HepG2 (cell line): Measurements from ENCODE around the gene RNU2-63P. TPM values are rescaled to one million over a fixed set of nuclear protein-coding genes. Genes with fewer than 3 reads are reported as not detected.

ENCODE experiments used
- FOXC1 ChIP-seq: sonication (generic); formaldehyde crosslinking; IDR thresholded peaks from 2 replicates; pipeline ENCODE4 v1.8.0; 2022; ENCODE audit warnings: mild to moderate bottlenecking, missing genetic modification reagents, borderline replicate concordance
- GATA4 ChIP-seq: sonication (generic); IDR thresholded peaks from 2 replicates; pipeline ENCODE4 v1.6.1; 2016; ENCODE audit warnings: antibody characterized with exemption, low read depth, borderline replicate concordance
- GMEB2 ChIP-seq: IDR thresholded peaks from 2 replicates; pipeline ENCODE4 v1.6.1; 2016; ENCODE audit warnings: missing biosample characterization, missing genetic modification reagents, low read depth
- HMG20A ChIP-seq: IDR thresholded peaks from 2 replicates; pipeline ENCODE4 v1.6.1; 2016; ENCODE audit warnings: borderline replicate concordance
- HNRNPH1 ChIP-seq: fragments of 200-400 bp; formaldehyde crosslinking; optimal IDR thresholded peaks from 2 replicates; pipeline ENCODE3; 2017; ENCODE audit warnings: mild to moderate bottlenecking, low read depth, low read length
- JARID2 ChIP-seq: sonication (generic); formaldehyde crosslinking; IDR thresholded peaks from 2 replicates; pipeline ENCODE4 v1.8.1; 2023; ENCODE audit warnings: missing genetic modification reagents, inconsistent platforms; ENCODE audit not compliant: insufficient replicate concordance
- KMT2B ChIP-seq: IDR thresholded peaks from 2 replicates; pipeline ENCODE4 v1.6.1; 2016; ENCODE audit warnings: missing genetic modification reagents, missing compliant biosample characterization
- MIER3 ChIP-seq: IDR thresholded peaks from 2 replicates; pipeline ENCODE4 v1.6.1; 2016; ENCODE audit warnings: missing compliant biosample characterization, borderline replicate concordance
- NR2F2 ChIP-seq: IDR thresholded peaks from 2 replicates; pipeline ENCODE4 v1.6.1; 2012; ENCODE audit warnings: low read depth, inconsistent platforms, borderline replicate concordance
- PPARG ChIP-seq: conservative IDR thresholded peaks from 2 replicates; pipeline ENCODE4 v1.6.1; 2016; ENCODE audit warnings: missing biosample characterization, missing genetic modification reagents
- RBFOX2 ChIP-seq: fragments of 200-400 bp; formaldehyde crosslinking; IDR thresholded peaks from 2 replicates; pipeline ENCODE4 v1.6.1; 2017; ENCODE audit warnings: low read depth, mild to moderate bottlenecking, low read length
- TOE1 ChIP-seq: sonication (generic); formaldehyde crosslinking; IDR thresholded peaks from 2 replicates; pipeline ENCODE4 v1.4.0; 2020; ENCODE audit warnings: mild to moderate bottlenecking, missing genetic modification reagents
- YY1 ChIP-seq: IDR thresholded peaks from 2 replicates; pipeline ENCODE4 v1.6.1; 2011; ENCODE audit warnings: low read length, low read depth, moderate library complexity, mild to moderate bottlenecking; ENCODE audit not compliant: insufficient read depth, insufficient replicate concordance
- ZBTB2 ChIP-seq: sonication (generic); formaldehyde crosslinking; IDR thresholded peaks from 2 replicates; pipeline ENCODE4 v1.8.0; 2022; ENCODE audit warnings: low read depth, missing genetic modification reagents
- ZNF205 ChIP-seq: IDR thresholded peaks from 2 replicates; pipeline ENCODE4 v1.6.1; 2018; ENCODE audit warnings: missing biosample characterization, missing genetic modification reagents
- ZNF430 ChIP-seq: sonication (generic); formaldehyde crosslinking; IDR thresholded peaks from 2 replicates; pipeline ENCODE4 v1.9.0; 2021; ENCODE audit warnings: mild to moderate bottlenecking, missing genetic modification reagents
- ZNF710 ChIP-seq: sonication (generic); formaldehyde crosslinking; IDR thresholded peaks from 2 replicates; pipeline ENCODE4 v1.5.0; 2020; ENCODE audit warnings: mild to moderate bottlenecking, missing genetic modification reagents, borderline replicate concordance
- ZNF770 ChIP-seq: sonication (generic); formaldehyde crosslinking; IDR thresholded peaks from 2 replicates; pipeline ENCODE4 v1.5.0; 2020; ENCODE audit warnings: mild to moderate bottlenecking, missing genetic modification reagents
- polyA plus RNA-seq, 8 experiments: library from polyadenylated mRNA; depleted of rRNA in 3 of 8; stranded (reverse) in 7 of 8; unstranded in 1 of 8; fragments of >200 nt; fragmentation: Illumina TruSeq in 4 of 8; extraction: Trizol in 4 of 8; gene quantifications; 2 replicates each; pipeline versions ENCODE4 v1.2.1 to v1.2.3, GENCODE V29; 2011 to 2016; ENCODE audit warnings: low read depth in 4 of 8, missing spikeins in 1 of 8, mixed read lengths in 1 of 8; ENCODE audit not compliant: insufficient read depth in 1 of 8
- total RNA-seq, 5 experiments: library from RNA; depleted of rRNA; stranded (reverse); fragments of >200 nt; fragmentation: Illumina TruSeq; extraction: Trizol; gene quantifications; 2 replicates each; pipeline ENCODE4 v1.2.3, GENCODE V29; 2016; ENCODE audit warnings: low read depth in 1 of 5

RNU2-63P gene
- total and polyA plus RNA-seq, 2 of the 13 experiments (the other 11 are each of a cell fraction or from before 2014, with no cell fraction given) = 6.8 TPM; not detected in 1

- TF ChIP-seq ZNF205 (CRISPR knock-in tag) (peak; percentile 86; the same call in 1 of the 2 replicates), GATA4 (peak; percentile 99), HNRNPH1 (no peak), KMT2B (CRISPR knock-in tag) (peak; percentile 87), ZNF430 (peak; percentile 55; the same call in 1 of the 2 replicates), YY1 (peak; percentile 71), ZBTB2 (CRISPR knock-in tag) (0 out of 2 replicates have a peak, but pooled peaks have one; percentile 59), NR2F2 (peak; percentile 90; the same call in 1 of the 2 replicates), MIER3 (CRISPR knock-in tag) (peak; percentile 79; the same call in 1 of the 2 replicates), PPARG (peak; percentile 85; the same call in 1 of the 2 replicates), ZNF710 (CRISPR knock-in tag) (peak; percentile 65), TOE1 (CRISPR knock-in tag) (peak; percentile 98; the same call in 1 of the 2 replicates), HMG20A (no peak; the same call in none of the 2 replicates), ZNF770 (CRISPR knock-in tag) (peak; percentile 76), JARID2 (CRISPR knock-in tag) (peak; percentile 8), GMEB2 (CRISPR knock-in tag) (no peak; the same call in 1 of the 2 replicates), FOXC1 (peak; percentile 66; the same call in 1 of the 2 replicates), RBFOX2 (peak; percentile 92)
Measured at GRCh38 chr2:88016086-88016959, at the start of gene RNU2-63P (continued).
